ENCODE results near the gene NOS2.
"Not testable (repeated sequence)": the region's sequence is repeated elsewhere in the genome, so short reads cannot be mapped to it uniquely, and the experiment has no call there.

NOS2 gene

DNA sequence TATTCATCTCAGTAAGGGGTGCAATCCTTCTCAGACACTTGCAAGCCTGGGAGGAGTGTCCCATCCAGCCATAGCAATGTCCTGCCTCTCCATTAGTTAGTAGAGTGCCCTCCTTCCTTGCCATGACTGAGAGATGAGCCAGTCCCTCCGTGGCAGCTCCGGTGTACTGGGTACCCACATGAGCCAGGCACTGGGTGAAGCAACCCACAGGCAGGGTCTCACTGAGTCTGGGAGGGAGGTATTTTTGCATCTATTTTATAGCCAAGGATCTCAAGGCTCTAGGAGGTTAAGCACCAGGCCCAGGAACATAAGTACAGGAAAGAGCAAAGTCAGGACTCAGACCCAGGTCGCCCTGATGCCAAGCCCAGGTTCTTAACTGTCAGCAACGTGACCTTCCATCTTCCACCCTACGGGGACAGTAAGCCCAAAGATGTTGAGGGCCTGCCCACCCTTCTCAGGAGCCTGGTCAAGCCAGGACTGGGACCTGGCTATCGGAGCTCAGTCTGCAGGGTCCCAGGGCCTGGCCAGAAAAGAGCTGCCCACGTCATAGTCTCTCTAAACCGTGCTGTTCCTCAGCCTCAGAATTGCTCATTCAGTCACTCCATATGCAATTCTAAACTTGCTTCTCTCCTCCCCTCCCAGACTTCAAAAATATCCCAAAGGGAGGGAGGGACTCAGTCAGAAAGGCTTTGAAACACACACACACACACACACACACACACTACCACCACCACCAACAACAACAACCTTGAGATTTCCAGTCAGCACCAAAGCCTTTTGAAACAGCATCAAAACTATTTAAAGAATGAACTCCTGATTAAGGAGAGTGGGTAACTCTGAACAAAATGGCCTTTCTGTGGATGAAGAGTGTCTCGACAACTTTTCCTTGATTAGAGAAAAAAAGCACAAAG, 16.6 kb downstream of the NOS2 start:
- DNase-seq = no peak

GRCh38 chr17:27782791-27783206, 17.5 kb downstream of the NOS2 start:
- DNase-seq = no peak

- DNase-seq = no peak
Measured at GRCh38 chr17:27780828-27781404, 19.4 kb downstream of the NOS2 start.

DNA sequence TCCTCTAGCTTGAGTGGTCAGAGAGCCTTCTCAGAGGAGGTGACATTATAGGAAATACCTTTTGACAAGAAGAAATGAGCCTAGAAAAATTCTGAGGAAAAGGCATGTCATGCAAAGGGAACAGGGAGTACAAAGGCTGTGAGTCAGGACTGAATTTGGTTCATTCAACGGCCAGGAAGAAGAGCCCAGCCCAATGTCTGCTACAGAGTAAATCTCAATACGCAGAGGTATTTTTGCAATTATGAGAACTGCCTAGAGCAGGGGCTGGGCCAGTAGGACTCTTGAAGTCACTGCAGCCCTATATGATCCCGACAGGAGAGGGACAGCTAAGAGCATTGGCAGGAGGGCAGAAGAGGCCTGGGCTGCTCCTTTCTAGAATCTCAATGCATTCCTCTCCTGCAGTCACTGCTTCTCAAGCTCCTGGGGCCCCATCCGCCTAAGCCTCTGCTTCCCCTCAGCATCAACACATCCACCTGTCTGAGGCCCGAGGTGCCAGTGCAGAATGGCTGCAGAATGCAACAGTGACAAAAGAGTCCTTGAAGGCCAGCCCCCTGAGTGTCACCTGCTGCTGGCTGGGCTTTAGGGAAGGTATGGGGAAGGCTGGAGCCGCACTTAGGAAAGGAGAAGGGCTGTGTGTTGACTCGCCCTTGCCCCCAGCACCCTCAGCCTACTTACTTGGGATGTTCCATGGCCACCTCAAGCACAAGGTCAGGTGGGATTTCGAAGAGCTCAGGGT, 20.1 kb downstream of the NOS2 start:
- no peak for DNase-seq

DNA sequence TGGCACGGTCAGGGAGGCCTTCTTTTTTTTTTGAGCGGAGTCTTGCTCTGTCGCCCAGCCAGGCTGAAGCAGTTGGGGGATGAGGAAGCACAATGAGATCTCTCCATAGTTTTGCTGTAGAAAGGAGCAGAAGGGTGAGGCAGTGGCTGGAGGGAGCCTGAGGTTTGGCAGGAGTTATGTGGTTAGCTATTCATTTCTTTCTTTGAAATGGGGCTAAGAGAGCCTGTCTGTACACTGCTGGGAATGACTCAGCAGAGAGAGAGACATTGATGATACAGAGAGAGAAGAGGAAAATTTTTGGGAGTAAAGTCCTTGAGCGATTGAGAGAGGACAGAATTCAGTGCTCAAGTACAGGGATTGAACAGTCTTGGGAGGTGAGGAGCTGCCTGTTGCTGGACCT, 22.1 kb downstream of the NOS2 start:
- no peak for DNase-seq

DNA sequence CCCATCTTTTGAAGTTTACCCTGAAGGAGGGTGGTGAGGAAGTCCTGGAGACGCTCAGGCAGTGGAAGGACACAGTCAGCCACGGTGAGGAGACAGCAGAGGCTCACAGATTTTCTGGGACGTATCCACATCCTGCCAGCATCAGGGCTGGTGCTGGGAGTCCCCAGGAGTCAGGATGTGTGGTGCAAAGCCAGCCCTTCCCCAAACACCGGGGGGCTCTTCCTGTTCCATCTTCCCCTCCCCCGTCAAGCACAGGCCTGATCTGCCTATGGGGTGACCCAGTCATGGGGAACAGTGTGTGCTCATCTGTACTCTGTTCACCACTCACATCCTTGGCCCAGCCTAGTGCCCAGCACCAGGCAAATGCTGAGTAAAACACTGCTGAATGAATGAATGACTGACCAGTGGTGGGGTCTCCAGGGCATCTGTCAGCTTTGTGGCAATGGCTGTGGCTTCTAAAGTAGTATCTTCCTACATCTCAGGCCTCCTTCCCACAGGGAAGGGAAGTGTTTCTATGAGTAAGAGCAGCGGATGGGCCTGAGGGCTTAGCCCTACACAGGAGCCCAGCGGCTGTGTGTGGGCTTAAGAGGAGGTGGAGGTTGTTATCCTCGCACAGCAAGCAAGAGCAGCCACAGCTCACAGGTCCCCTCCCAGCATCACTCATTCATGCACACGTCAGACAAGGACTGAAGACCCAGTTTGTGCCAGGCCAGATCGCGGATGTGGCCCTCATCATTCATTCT, 23.3 kb downstream of the NOS2 start:
- no peak for DNase-seq

DNA sequence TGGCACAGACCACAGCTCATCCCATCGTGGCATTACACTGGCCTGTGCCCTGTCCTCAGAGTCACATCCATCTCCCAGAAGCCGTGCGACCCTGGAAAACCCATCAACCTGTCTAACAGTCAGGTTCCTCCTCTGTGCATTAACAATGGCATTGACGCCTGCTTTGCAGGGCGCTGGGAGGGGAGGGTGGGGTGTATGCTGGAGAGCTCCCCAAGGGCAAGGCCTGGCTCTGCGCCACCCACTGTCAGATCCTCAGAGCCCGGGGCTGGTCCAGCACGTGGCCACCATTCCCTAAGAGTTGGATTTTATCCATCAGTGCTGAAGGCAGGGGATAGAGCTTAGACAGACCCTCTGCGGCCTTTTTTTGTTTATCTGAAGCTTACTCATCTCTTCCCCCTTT, 28.7 kb downstream of the NOS2 start:
- DNase-seq = no peak

- DNase-seq = no peak
Measured at GRCh38 chr17:27770877-27771276, 29.5 kb downstream of the NOS2 start.

- no peak for DNase-seq
Measured at GRCh38 chr17:27768858-27769410, 31.4 kb downstream of the NOS2 start.

- DNase-seq = no peak
Measured at GRCh38 chr17:27766438-27766837, 33.9 kb downstream of the NOS2 start.

DNA sequence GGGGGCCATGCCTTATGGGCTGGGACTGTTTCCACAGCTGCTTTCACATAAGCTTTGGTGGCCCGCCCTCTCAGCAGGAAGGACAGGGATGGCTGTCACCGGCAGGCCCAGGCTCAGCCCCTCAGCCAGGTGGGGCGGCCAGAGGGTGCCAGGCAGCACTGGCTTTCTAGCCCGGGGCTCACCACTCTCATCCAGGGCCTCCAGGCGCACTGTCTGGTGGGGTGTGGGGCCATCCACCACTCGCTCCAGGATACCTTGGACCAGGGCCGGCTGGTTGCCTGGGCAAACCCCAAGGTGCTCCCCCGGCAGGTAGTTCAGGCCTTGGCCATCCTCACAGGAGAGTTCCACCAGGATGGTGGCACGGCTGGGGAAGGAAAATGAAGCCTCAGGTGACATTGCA, 35.0 kb downstream of the NOS2 start:
- DNase-seq = no peak

- no peak for DNase-seq
Measured at GRCh38 chr17:27764589-27764988, 35.7 kb downstream of the NOS2 start.

DNA sequence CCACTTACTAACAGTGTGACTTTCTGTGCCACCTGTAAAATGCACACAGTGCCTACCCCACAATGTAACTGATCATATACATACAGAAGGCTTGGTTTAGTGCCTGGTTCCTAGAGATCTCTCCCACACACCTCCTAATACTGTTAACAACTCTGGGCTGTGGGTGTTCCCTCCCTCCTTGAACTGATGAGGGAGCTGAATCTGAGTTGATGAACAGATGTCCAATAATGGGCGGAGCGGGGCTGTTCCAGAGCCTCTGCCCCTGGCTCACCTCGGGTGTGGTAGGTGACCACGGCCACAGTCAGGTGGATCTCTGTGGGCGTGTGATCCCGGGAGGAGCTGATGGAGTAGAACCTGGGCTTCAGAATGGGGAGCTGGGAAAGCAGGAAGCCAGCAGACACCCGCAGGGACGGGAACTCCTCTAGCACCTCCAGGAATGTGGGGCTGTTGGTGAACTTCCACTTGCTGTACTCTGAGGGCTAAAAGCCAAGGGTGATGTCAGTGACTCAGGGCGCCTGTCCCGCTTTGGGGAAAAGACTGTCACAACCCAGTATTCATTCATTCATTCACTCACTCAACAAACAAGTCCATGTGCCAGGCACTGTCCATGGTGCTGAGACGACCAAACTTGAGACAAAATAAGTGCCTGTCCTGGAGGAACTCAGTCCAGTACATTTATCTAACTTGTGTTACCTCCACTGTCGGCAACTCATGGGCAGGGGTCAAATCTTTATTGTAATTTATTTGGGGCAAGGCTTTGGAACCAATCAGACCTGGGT, 37.6 kb downstream of the NOS2 start:
- no peak for DNase-seq

- DNase-seq = not testable (repeated sequence)
Measured at GRCh38 chr17:27760931-27761330, 39.4 kb downstream of the NOS2 start.

GRCh38 chr17:27760069-27760885, 40.1 kb downstream of the NOS2 start:
- DNase-seq = peak; percentile 2

GRCh38 chr17:27759528-27759927, 40.8 kb downstream of the NOS2 start:
- no peak for DNase-seq

GRCh38 chr17:27756467-27757371, 43.6 kb downstream of the NOS2 start:
- DNase-seq = no peak

GRCh38 chr17:27755706-27756466, 44.4 kb downstream of the NOS2 start:
- no peak for DNase-seq

GRCh38 chr17:27754549-27754948, 45.8 kb downstream of the NOS2 start:
- no peak for DNase-seq
